ENCODE data around the gene SETD7.

Gene SETD7

DNA sequence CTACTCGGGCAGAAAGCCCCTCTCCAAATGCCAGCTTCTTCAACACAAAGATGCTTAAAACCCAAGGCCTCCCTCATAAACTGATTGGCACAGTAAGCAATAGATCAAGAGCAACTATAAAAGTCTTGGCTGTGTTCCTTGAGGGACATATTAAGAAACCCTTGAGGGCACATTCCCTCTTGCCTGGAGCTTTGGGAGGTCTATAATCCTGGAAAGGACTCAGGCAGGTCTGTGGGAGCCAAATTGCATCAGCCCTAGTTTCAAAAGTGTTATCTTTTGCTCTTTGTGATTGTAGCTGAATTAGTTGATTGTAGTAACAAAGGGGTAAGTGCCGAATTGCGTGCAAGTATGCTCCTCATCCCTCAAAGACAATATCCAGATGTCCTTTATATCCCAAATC is 18.6 kb upstream of the SETD7 start:
- no peak for DNase-seq (ENCODE audit: low spot score)

DNA sequence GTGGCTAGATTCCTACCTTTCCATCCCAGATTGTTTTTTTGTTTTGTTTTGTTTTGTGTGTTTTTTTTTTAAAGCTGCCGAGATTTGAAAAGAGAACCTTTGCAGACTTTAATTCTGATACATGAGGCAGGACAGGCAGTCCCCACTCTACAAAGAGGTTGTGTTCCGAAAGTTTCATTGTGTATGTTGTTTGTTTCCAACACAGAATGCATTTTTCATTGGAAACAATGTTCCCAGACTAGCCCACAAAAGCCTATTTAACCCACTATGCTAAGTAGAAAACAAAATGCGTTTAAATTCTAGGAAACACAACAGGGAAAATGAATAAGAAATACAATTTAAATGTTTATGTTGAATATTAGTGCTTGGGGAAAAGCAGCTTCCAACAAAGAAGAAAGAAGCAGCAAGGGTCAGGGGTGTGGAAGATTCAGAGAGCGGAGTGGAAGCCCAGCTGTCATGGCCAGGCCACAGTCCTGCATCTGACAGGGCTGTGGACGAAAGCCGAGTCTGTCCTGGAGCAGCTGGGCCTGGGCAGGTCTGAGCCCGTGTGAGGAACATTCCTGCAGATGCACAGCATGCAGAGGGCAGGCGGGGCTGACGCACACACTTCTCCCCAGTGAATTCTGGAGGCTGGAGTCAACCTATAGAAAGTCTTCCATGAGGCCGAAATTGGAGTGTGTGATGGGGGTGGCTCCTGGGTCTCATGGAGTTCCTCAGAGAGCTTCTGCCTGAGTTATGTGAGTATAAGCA is 12.4 kb upstream of the SETD7 start:
- no peak for DNase-seq (ENCODE audit: low spot score)

DNA sequence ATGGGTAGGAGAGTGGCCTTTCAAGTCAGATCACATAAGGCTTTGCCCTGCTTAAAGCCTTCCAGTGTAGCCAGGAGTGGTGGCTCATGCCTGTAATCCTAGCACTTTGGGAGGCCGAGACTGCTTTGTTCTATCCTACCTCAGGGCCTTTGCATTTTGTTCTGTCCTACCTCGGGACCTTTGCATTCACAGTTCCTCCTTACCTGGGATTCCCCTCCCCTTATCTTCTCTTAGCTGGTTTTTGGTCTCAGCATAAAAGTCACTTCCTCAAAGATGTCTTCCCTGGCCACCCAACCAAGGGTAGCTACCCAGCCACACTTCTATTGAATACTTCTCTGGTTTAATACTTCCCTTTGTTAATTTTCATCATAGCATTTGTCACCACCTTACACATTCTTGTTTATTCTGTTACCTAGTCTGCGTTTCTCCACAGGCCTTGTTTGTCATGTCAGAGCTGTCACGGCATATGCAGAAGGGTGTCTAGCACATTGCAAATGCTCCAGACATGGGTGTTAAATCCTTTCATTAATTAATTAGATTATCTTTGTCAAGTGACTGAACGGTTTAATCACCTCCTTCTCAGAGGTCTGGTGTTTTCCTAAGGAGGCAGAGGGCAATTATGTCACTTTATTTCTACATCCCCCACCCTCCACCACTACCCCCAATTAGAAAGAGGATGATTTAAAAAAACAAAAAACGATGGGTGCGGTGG is 11.3 kb upstream of the SETD7 start:
- DNase-seq (ENCODE audit: low spot score): no peak

DNA sequence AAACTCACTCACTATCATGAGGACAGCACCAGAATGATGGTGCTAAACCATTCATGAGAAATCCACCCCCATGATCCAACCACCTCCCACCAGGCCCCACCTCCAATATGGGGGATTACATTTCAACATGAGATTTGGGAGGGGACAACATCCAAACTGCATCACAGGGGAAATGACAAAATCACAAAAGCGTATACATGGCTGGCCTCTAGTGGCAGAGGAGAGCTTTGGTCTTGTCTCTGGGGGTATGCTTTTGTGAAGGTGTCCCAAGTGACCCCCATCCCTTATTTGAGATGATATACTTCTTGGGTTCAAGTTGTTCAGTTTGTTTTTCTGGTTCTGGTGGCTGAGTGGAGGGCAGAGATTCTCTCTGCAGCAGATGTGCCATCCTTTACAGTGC is 8.5 kb upstream of the SETD7 start:
- no peak for DNase-seq (ENCODE audit: low spot score)

DNA sequence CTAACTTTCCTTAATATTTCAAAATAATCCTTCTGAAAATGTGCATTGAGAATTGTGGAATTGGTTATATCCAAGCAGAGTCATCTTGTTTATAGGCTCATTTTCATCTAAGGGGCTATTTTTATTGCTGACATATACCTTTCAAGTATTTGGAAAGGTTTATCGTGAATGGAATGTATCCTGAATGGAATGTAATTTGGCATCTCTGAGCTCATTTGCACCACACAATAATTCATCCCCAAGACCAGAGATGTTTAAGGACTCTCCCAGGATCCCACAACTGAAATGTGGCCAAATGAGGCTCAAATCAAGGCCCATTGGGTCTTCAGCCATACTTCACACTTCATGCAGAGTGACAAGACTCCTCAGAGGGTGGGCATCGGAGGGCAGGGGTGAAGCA is 7.5 kb upstream of the SETD7 start:
- DNase-seq (ENCODE audit: low spot score): no peak

DNA sequence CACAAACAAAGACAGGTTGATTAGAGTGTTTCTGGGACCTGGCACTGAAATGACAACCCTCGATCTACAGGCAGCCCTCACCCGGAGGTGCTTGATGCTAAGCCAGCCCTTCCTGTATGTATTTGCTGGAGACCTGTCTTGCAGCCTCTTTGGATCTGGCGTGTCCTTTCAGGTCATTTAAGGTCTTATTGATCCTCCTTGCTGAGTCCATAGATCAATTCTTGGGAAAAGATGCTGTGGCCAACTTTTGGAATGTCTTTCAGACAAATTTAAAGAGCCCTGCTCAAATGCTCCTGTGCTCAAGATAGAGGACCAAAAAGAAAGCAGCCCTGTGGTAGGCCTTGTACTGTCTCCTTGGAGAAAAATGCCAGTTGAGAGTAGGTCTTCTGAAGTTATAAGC is 6.8 kb upstream of the SETD7 start:
- no peak for DNase-seq (ENCODE audit: low spot score)

DNA sequence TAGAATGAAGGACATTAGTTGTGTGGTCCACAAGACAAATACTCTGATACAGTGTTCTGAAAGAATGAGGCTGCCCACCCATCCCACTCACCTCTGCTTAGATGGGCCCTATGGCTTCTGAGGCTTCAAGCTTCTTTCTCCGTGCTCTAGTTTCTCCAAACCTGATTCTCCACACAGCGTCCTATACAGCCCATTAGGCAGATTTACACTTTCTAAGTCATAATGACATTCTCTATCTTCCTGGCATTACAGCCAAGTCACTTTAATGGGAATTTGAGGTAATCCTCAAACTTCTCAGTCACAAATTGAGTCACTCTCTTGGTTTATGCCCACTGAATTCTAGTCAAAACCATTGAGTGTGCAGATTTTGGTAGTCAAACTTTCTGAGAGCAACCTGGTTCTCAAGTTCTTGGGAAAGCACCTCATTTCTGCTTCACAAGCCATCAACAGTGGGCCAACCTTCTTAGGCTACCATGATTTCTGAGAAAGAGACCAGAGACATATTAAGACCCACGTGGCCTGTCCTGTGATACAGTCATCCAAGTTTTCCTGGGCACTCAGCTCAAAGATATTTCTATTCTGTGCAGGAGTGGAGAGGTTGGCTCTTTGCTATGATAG is 6.2 kb upstream of the SETD7 start:
- no peak for DNase-seq (ENCODE audit: low spot score)

DNA sequence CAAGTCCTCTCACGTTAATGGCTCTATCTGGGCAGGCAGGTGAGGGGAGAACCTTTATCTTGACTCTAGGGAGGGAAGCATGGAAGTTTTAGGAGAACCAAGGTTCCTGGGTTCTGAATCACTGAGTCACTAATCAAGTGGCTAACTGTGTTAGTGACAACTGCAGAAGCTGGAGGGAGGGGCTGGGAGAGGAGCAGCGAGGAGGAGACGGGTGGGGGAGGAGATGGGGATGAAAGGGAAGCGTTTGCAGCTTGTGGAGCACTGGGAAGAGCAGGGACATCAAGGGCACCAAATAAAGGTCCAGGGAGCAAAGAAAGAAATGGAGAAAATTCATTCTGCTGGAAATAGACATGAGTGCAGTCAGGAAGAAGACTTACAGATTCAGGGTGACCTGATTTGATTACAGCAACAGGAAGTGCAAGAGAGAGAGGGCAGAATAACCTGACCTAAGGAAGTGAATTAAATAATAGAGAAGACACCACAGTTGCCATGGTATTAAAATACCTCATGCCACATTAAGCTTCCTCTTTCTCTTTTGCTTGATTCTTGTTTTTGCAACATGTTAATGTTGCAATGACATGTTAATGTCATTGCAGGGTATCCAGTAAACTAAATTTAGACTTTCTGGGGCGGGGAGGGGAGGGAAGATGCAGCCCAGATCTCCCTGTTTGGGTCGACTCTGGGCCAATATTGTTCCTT is 4.5 kb upstream of the SETD7 start:
- DNase-seq (ENCODE audit: low spot score): peak; percentile 56

DNA sequence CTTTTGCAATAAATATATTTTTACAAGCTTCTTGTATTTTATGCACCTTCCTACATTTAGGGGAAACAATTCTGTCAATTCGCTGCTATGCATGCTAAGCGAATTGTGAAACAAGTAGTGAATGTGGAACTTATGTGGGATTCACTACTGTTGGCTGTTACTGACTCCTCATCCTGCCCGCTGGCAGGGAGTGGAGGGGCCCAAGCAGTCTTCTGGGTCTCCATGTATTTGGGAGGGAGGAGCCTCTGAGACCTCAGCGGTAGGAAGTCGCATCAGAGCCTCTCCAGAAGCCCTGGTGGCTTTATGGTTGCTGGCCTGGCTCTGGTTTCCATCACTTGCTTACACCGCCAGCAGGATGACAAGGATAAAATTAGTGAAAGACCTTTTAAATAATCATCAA is 3.7 kb upstream of the SETD7 start:
- no peak for DNase-seq (ENCODE audit: low spot score)

DNA sequence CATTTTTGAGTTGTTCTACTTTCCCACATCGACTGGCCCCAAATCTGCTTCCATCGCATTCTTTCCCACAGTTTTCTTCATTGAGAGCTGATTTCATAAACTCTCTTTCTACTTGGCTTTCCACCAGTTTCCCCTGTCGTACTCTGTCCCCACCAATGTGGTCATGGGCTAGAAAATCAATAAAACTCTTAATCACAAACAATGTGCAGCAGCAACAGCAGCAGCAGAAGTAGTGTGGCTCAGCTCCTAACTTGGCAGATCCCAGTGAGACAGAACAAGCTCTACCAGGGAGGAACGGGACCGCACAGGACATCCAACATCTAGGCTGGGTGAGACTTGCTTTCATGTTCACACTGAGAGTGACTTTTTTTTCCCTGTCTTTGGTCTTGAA is 3.1 kb upstream of the SETD7 start:
- no peak for DNase-seq (ENCODE audit: low spot score)

DNA sequence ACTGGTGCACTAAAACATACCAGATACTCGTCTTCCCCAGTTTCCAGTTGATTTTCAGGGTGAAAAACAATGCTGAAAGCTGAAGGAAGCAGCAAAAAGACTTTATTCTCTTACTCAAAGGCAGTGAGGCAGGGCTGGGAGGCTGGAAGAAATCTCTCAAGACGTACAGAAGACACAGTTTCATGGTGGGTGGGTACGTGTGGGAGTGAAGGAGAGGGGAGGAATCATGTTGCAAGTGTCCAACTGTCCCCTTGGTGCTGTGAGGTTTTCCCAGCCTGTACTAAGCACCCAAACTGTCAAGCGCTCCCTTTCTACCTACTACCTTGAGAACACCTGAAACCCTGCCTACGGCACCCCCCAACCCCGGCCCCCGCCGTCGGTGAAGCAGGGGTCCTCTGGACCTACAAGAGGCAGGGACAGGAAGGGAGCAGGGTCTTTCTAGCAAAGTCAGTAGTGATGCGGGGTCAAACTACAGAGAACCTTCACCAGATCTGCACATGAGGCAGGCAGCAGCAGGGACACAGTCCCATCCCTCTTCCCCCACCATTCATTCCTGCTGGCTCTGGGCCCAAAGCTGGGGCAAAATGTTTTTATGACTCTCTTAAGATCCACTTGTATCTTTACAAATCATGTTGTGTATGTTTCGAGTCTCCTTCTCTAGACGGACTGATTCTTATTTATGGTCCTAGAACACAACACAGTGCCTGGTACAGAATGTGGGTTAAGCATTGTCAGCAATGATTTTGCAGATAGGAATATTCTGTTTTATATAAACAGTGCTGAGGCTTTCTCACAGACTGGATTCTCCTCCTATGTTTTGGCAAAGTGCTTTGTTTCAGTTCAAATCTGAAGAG is 2.4 kb upstream of the SETD7 start:
- DNase-seq (ENCODE audit: low spot score): no peak

DNA sequence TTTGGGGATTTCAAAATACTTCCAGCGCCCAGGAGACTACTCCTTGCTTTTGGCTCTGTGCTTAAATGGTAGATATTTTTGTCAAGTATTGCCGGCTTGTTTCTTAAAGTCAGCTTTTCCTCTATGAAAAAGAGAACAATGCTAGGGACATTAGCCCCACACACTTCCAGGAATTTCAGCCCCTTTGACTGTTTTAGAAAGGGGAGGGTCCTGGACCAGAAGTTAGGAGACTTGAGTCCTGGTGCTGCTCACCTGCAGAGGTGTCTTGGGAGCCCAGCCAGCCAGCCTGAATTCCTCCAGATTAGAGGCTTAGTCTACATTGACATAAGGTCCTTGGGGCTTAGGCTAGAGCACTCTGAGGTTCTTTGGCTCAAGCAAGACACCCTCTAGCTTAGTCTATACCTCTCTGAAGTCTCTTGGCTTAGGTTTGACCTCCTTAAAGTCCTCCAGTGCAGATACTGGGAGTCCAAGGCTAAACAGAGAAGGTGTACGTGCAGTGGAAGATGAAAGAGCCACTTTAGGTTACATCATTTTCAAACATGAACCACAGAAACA is 1.6 kb upstream of the SETD7 start:
- no peak for DNase-seq (ENCODE audit: low spot score)

DNA sequence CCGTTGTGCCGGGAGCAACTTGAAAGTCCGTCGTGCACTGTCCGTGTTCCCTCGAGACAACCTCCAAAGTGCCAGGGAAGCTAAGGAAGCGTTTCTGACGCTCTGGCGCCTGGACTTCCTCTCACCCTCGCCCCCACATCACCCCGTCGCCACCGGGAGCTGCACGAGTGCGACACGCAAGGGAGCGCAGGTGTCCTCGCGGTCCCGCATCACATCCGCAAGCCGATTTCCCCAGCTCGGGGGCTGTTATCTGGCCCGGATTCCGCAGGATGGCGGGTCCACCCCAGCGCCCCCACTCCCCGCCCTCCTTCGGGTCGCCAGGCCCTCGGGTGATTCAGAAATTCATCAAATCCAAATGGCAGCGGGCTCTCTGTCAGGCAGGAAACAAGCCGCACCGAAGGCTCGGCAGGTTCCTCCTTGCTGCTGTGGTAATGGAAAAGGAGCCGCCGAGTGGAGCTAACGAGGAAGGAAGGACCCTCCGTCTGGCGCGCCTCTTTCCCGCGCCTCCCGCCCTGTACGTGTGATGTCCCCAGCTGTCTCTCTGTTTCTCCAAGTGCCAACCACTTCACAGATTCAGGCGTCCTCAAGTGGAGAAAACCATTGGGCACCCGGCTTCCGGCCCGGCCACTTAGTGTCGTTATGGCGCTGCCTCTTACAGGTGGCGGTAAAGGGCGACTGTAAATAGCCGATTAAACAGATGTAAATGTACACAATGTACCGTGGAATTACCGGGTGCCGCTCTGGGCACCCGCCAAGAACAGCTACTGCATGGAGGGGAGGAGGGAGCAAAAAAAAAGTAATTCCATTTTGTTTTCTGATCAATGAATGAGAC is 921 bp upstream of the SETD7 start:
- peak; percentile 41 for DNase-seq (ENCODE audit: low spot score)

DNA sequence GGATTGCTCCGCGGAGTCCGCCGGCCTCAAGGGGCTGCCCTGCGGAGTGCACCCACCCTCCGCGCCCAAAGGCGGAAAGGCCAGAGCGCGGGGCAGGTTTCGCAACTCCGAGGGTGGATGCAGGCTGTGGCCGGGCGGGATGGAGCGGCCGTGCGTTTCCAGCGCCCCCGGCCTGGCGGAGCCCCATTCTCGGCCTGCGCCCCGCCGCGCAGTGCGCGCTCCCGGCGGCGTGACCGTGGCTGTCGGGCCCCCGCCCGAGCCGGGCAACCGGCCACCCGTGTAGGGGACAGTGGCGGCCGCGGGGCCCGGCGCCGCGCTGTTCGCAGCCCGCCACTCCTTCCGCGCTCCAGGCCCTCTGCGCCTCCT is 331 bp downstream of the SETD7 start:
- DNase-seq (ENCODE audit: low spot score): no peak

DNA sequence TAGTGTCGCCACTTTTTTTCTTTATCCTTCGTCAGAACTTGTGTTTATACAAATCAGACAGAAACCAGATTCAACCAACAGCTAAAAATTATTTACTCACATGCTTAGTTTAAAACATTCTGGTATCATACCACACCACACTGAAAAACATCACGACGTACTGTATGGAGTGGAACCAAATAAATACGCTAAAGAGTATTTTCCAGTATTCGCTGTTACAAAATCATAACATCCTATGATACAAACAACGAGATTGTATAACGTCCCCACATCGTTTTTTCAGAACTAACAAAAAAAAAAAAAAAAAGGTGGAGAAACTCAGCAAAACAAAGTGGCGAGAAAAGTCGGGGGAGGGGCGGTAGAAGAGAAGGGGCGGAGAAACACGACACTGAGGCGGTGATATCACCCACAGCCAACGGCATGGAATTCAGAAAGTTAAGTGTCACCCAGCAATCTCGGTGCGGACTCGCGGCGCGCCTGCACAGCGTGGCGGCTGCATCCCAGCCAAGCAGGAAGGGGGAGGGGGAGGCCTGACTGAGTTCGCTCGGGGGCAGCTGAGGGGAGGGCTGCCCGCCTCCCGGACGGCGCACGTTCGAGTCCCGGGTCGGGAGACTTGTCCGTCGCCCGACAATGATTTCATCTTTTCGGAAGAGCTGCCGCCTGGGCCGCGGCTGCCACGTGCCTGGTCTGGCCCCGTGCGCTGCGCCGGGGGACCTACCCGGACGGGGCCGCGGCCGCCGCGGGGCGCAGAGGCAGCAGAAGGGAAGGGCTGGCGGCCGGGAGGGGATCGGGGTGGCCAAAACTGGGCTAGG is 920 bp downstream of the SETD7 start:
- peak; percentile 82 for DNase-seq (ENCODE audit: low spot score)

DNA sequence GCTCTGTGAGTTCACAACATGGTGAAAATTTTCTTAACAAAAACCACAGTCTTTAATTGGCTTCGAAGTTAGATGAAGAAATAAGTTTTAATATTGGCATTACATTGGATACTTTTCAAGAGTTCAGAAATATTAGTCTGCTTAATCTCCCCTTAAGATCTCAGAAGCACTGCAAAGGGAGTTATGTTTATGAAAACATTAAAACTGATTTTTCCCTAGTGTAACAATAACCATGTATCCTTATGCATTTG is 1.5 kb downstream of the SETD7 start:
- DNase-seq (ENCODE audit: low spot score): no peak

DNA sequence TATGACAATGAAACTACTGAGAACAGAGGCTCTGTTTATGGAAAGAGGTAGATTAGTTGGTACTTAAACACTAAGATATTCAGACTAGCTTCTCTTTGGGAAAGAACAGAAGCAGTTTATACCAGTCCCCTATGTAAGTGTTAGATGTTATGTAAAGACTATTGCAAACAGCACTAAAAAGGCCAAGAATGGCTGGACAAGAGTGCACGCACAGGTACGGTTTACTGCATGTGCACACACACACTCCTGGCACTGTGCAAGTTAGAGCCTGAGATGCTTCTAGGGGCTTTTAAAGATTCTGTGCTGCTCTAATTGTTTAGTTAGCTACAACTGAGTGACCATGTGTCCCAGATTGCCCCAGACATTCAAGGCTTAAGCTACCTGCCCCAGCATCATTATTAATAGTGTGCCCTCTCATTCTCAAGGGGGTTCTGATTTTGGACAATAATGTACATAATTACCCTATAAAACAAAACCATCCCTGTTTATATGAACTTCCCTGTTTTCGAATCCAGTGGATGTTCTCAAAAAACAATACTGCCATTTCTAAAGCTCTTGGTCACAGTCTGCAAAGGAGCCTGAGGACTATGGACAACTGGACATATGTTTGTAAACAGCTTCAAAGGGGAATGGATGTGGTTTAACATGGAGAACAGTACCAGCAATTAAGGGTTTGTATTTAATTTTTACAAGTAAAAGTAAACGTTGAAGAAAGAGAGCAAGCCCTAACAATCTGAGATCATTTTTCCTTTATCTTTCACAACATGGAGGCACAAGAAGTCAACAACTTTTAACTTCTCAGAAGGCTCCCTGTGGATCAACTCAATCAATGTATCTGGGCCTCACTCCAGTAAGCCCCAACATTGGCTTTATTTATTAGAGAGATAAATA is 2.0 kb downstream of the SETD7 start:
- DNase-seq (ENCODE audit: low spot score): no peak

DNA sequence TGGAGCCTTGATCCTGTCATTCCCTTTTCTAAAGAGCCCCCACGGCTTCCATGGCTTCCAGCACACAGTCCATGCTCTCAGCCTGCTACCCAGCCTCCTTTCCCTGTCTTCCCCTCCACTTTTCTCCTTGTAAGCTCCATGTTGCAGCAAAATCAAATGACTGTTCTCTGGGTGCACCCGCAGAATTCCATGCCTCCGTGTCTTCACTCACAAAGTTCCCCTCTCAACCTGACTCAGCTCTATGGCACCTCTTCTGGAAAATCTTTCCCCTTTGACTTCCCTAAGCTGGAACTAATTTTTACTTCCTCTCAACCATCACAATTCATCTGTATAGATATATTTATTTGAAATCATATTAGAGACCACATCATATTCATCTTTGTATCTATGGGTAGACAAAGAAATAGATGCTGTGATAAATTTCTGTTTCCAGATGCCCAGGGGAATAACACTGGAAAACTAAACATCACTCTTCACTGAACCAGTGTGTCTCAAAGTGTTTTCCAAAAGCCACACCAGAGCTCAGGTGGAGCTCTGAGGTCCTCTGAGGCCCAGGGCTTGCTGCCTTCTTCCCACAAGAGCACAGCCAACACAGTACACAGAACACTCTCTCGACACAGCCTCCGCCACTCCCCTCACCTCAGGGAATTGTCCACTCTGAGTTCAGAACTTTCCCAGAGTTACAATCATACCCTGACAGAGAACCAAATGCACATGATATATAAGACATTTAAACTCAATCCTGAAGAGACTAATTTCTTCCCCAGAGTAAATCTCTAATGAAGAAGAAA is 3.3 kb downstream of the SETD7 start:
- no peak for DNase-seq (ENCODE audit: low spot score)
